ENCODE results near the gene STK32B. TPM values are rescaled to one million over a fixed set of nuclear protein-coding genes. Genes with fewer than 3 reads are reported as not detected.

STK32B gene
- total RNA-seq, 4 donors from 2014 or later: 0.09 to 3.2 (median 0.38) TPM; not detected in 1

- Histone ChIP-seq H3K36me3 (no peaks in the 10 kb centered on the region), H3K4me3 (no peak overlapping the region), H3K4me1 (no peaks in the 10 kb centered on the region), H3K9me3 (no peaks in the 10 kb centered on the region), H3K27ac (no peak overlapping the region), H3K27me3 (no peaks in the 10 kb centered on the region)
- no peak for DNase-seq
- intact Hi-C loops (cut with DNase I): no loop called here
- 67 to 80% methylated on average over 4 to 8 of the region's 8 CpGs for WGBS, 2 donors
- no peak for TF ChIP-seq CTCF (IDR thresholded peaks at IDR 0.05)
- no peak for TF ChIP-seq POLR2A (IDR thresholded peaks at IDR 0.05)
These were observed 418.0 kb downstream of the STK32B start for GRCh38 chr4:5469151-5469775.

- no peaks in the 10 kb centered on the region for H3K27me3 ChIP-seq
- DNase-seq: no peak
- no peaks in the 10 kb centered on the region for H3K4me1 ChIP-seq
- intact Hi-C loops (cut with DNase I): no loop called here
- TF ChIP-seq POLR2A (IDR thresholded peaks at IDR 0.05): no peak
- no peak for TF ChIP-seq CTCF (IDR thresholded peaks at IDR 0.05)
- WGBS, 2 donors: 73 to 80% methylated on average over 2 to 5 of the region's 5 CpGs
- H3K9me3 ChIP-seq: no peaks in the 10 kb centered on the region
- H3K36me3 ChIP-seq: no peaks in the 10 kb centered on the region
- H3K4me3 ChIP-seq: no peak overlapping the region
- H3K27ac ChIP-seq: no peak overlapping the region
These were observed 418.6 kb downstream of the STK32B start for GRCh38 chr4:5469861-5470260.

- no peak overlapping the region for H3K4me3 ChIP-seq
- DNase-seq: no peak
- H3K4me1 ChIP-seq: no peaks in the 10 kb centered on the region
- TF ChIP-seq POLR2A (IDR thresholded peaks at IDR 0.05): no peak
- no peak for TF ChIP-seq CTCF (IDR thresholded peaks at IDR 0.05)
- H3K9me3 ChIP-seq: no peaks in the 10 kb centered on the region
- H3K36me3 ChIP-seq: no peaks in the 10 kb centered on the region
- intact Hi-C loops (cut with DNase I): no loop called here
- 71 to 78% methylated on average over 11 to 12 of the region's 13 CpGs for WGBS, 2 donors
- H3K27me3 ChIP-seq: no peaks in the 10 kb centered on the region
- no peak overlapping the region for H3K27ac ChIP-seq
These were observed 419.3 kb downstream of the STK32B start for GRCh38 chr4:5470318-5471198.

GRCh38 chr4:5471206-5471605 lies 419.9 kb downstream of the STK32B start:
- H3K27me3 ChIP-seq: no peaks in the 10 kb centered on the region
- no peaks in the 10 kb centered on the region for H3K9me3 ChIP-seq
- no peak overlapping the region for H3K4me3 ChIP-seq
- no peaks in the 10 kb centered on the region for H3K36me3 ChIP-seq
- 58 to 66% methylated on average over 4 to 7 of the region's 7 CpGs for WGBS, 2 donors
- no peaks in the 10 kb centered on the region for H3K4me1 ChIP-seq
- no peak overlapping the region for H3K27ac ChIP-seq
- TF ChIP-seq CTCF (IDR thresholded peaks at IDR 0.05) (no peak), POLR2A (IDR thresholded peaks at IDR 0.05) (no peak)
- no peak for DNase-seq
- intact Hi-C loops (cut with DNase I): no loop called here

GRCh38 chr4:5471691-5472090 lies 420.4 kb downstream of the STK32B start:
- no peak for DNase-seq

More at GRCh38 chr4:5471691-5472090, 420.4 kb downstream of the STK32B start:
- intact Hi-C loops (cut with DNase I): no loop called here
- WGBS, 2 donors: 69 to 88% methylated on average over 3 to 4 of the region's 7 CpGs
- H3K36me3 ChIP-seq: no peaks in the 10 kb centered on the region
- H3K27me3 ChIP-seq: no peaks in the 10 kb centered on the region
- TF ChIP-seq POLR2A (IDR thresholded peaks at IDR 0.05): no peak
- TF ChIP-seq CTCF (IDR thresholded peaks at IDR 0.05): no peak
- no peak overlapping the region for H3K27ac ChIP-seq
- no peak overlapping the region for H3K4me3 ChIP-seq
- H3K4me1 ChIP-seq: no peaks in the 10 kb centered on the region
- no peaks in the 10 kb centered on the region for H3K9me3 ChIP-seq
